DND-41 (cell line): ENCODE results near the gene LINC00237.

Source experiments
- ATAC-seq: fragments of 200-7000 bp; cut with Tn5 transposase; 3 replicates; pipeline ENCODE4 v1.9.1; 2021; ENCODE audit warnings: low read depth; ENCODE audit not compliant: insufficient read depth
- DNase-seq: peaks from one replicate; pipeline ENCODE4 v3.0.0-alpha.2; 2020
- H2AFZ ChIP-seq: 2 replicates; pipeline ENCODE4 v1.6.0; 2012; ENCODE audit warnings: low read depth, low read length
- H3K27ac ChIP-seq: 2 replicates; pipeline ENCODE4 v1.5.1; 2012; ENCODE audit warnings: low read length, inconsistent platforms
- H3K27me3 ChIP-seq: fragments of 200-600 bp; sonication (generic); 2 replicates; pipeline ENCODE4 v1.6.0; 2012; ENCODE audit warnings: low read length, mild to moderate bottlenecking, inconsistent platforms; ENCODE audit not compliant: insufficient read depth, poor library complexity
- H3K36me3 ChIP-seq: 2 replicates; pipeline ENCODE4 v1.5.1; 2012; ENCODE audit warnings: low read length, inconsistent platforms; ENCODE audit not compliant: insufficient read depth
- H3K4me1 ChIP-seq: 2 replicates; pipeline ENCODE4 v1.5.1; 2012; ENCODE audit warnings: mild to moderate bottlenecking, low read length; ENCODE audit not compliant: insufficient read depth
- H3K4me2 ChIP-seq: 2 replicates; pipeline ENCODE4 v1.6.0; 2012; ENCODE audit warnings: mild to moderate bottlenecking, moderate library complexity, low read length, inconsistent platforms; ENCODE audit not compliant: insufficient read depth
- H3K4me3 ChIP-seq, 2 experiments: fragments of 200-600 bp in 1 of 2; shearing (Covaris generic) in 1 of 2; 2 replicates each; pipeline ENCODE4 v1.5.1; 2012 to 2016; ENCODE audit warnings: inconsistent platforms in 2 of 2, low read length in 2 of 2, mild to moderate bottlenecking in 2 of 2, low read depth in 1 of 2, moderate library complexity in 1 of 2
- H3K79me2 ChIP-seq: 2 replicates; pipeline ENCODE4 v1.6.0; 2012; ENCODE audit warnings: low read length, inconsistent platforms; ENCODE audit not compliant: insufficient read depth
- H3K9ac ChIP-seq: 2 replicates; pipeline ENCODE4 v1.6.0; 2012; ENCODE audit warnings: low read depth, mild to moderate bottlenecking, inconsistent platforms, low read length, moderate library complexity
- H3K9me3 ChIP-seq: 2 replicates; pipeline ENCODE4 v1.5.1; 2012; ENCODE audit warnings: low read length, moderate library complexity, mild to moderate bottlenecking, inconsistent platforms; ENCODE audit not compliant: insufficient read depth, severe bottlenecking
- H4K20me1 ChIP-seq: 2 replicates; pipeline ENCODE4 v1.6.0; 2012; ENCODE audit warnings: low read length; ENCODE audit not compliant: insufficient read depth
- EZH2 ChIP-seq: IDR thresholded peaks from 3 replicates; pipeline ENCODE4 v1.6.1; 2012; ENCODE audit warnings: borderline replicate concordance, low read depth, mild to moderate bottlenecking, moderate library complexity, low read length, inconsistent platforms; ENCODE audit not compliant: severe bottlenecking
- TF ChIP-seq, protein P1 (sequence below): IDR thresholded peaks from 2 replicates; pipeline ENCODE4 v1.5.1; 2012; ENCODE audit warnings: borderline replicate concordance, low read length, moderate library complexity, mild to moderate bottlenecking; ENCODE audit not compliant: poor library complexity, severe bottlenecking; ENCODE audit errors: extremely low read depth

The LINC00237 gene

DNA sequence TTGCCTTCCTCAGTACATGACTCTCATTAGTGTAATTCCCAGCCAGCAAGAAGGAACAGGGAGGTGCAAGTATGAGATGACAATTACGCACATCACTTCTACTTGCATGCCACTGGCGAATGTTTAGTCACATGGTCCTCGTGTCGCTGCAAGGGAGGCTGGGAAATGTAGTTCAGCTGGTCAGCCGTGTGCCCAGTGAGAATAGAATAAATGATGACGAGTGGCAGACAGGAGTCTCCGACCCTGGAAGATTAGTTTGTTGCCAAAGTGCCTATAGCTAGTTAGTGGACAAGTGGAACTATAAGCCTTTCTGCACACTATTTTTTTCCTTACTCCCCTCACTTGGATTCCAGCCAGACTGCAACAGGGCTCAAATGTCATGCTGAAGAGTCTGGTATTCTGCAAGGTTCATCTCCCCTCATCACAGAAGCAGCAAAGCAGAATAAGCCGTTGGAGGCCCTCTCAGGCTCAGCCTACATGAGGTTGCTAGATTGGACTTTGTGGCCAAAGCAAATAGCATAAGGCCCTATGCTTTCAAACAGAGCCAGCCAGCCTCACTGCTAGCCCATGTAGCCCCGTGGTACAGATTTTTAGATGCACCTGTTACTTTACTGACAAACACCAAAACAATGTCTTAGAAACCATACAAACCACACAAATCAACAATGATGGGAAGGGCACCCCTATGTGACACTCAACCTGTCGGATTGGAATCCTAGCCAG lies 9.7 kb downstream of the LINC00237 start:
- Histone ChIP-seq H2AFZ (no peak overlapping the region), H3K4me2 (no peak overlapping the region), H3K4me3 (no peak overlapping the region), H3K27me3 (peaks cover 43% of the 10 kb centered on the region), H3K9ac (no peak overlapping the region), H3K36me3 (no peaks in the 10 kb centered on the region), H3K79me2 (no peaks in the 10 kb centered on the region), H3K9me3 (no peaks in the 10 kb centered on the region), H4K20me1 (no peaks in the 10 kb centered on the region), H3K4me1 (no peaks in the 10 kb centered on the region), H3K27ac (no peak overlapping the region)
- no peak for TF ChIP-seq EZH2
- TF ChIP-seq, protein P1, sequence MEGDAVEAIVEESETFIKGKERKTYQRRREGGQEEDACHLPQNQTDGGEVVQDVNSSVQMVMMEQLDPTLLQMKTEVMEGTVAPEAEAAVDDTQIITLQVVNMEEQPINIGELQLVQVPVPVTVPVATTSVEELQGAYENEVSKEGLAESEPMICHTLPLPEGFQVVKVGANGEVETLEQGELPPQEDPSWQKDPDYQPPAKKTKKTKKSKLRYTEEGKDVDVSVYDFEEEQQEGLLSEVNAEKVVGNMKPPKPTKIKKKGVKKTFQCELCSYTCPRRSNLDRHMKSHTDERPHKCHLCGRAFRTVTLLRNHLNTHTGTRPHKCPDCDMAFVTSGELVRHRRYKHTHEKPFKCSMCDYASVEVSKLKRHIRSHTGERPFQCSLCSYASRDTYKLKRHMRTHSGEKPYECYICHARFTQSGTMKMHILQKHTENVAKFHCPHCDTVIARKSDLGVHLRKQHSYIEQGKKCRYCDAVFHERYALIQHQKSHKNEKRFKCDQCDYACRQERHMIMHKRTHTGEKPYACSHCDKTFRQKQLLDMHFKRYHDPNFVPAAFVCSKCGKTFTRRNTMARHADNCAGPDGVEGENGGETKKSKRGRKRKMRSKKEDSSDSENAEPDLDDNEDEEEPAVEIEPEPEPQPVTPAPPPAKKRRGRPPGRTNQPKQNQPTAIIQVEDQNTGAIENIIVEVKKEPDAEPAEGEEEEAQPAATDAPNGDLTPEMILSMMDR = no peak
- DNase-seq = no peak
- ATAC-seq = no peak

DNA sequence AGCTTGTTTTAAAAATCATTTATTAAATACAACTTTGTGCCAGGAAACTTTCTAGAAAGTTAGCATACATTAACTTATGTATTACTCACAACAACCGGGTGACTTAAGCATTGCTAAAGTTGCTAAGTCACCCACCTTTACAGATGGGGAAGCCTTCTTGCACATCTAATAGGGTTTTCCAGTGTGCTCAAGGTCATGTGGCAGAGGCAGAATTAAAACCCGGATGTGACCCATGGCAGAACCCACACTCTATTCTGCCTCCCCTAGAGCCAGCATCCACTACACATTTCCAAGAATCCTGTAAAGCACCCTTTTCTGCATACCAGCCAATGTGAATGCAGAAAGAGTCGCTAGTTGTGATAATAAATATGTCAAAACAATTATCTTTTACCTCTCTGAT lies 13.4 kb downstream of the LINC00237 start:
- no peaks in the 10 kb centered on the region for H3K36me3 ChIP-seq
- ATAC-seq = no peak
- no peaks in the 10 kb centered on the region for H3K79me2 ChIP-seq
- H3K4me1 ChIP-seq = no peaks in the 10 kb centered on the region
- no peak for DNase-seq
- peaks cover 26% of the 10 kb centered on the region for H3K27me3 ChIP-seq
- H3K4me2 ChIP-seq = no peak overlapping the region
- H2AFZ ChIP-seq = no peak overlapping the region
- H3K27ac ChIP-seq = no peak overlapping the region
- no peak overlapping the region for H3K9ac ChIP-seq
- H3K9me3 ChIP-seq = no peaks in the 10 kb centered on the region
- TF ChIP-seq EZH2 = no peak
- TF ChIP-seq, protein P1 = no peak
- H3K4me3 ChIP-seq = no peak overlapping the region
- no peaks in the 10 kb centered on the region for H4K20me1 ChIP-seq

DNA sequence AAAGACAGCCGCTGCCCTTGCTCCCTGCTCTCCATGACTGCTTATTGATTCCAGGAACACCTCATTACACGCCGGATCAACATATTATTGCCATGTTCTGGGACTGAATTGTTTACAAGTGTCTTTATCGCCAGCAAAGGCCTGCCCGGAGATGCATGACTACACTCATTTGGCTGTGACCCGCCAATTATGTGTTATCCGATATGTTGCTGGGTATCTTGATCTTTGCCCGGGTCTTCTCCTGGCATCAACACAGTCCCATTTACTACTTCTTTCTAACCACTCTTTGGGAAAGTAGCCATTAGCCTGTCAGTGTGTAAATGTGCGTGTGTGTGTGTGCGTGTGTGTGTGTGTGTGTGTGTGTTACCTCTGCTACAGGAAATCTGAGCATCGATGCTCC lies 15.4 kb downstream of the LINC00237 start:
- Histone ChIP-seq H2AFZ (no peak overlapping the region), H3K36me3 (no peaks in the 10 kb centered on the region), H3K79me2 (no peaks in the 10 kb centered on the region), H3K9me3 (no peaks in the 10 kb centered on the region), H3K4me3 (no peak overlapping the region), H3K4me2 (no peak overlapping the region), H3K27me3 (peaks cover 18% of the 10 kb centered on the region), H4K20me1 (no peaks in the 10 kb centered on the region), H3K27ac (no peak overlapping the region), H3K9ac (no peak overlapping the region), H3K4me1 (no peaks in the 10 kb centered on the region)
- TF ChIP-seq, protein P1 = no peak
- no peak for TF ChIP-seq EZH2
- no peak for DNase-seq
- ATAC-seq = no peak

DNA sequence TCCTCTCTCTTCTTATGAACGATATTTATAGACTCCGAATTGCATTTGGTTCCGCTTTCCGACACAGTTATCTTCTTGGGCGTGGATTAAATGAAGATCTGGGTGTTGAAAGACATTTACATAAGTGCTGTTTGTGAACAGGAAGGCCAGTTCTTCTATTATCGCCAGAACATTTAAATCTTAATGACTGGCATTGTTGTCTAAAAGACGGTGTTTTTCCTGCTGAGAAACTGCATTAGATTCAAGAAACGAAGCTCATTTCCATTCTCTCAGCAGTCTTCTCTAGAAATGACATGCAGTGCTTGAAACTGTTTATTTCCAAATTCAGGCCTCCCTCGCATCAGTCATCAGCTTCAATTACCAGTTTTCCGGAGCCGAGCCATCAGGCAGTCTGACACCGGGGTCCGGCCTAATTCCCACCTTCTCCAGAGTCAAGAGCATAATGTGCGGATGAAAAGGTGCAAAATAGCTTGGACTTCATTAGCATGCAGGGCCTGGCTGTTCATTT lies 16.0 kb downstream of the LINC00237 start:
- no peaks in the 10 kb centered on the region for H3K9me3 ChIP-seq
- no peak overlapping the region for H3K4me3 ChIP-seq
- TF ChIP-seq, protein P1 = no peak
- TF ChIP-seq EZH2 = no peak
- no peak overlapping the region for H2AFZ ChIP-seq
- DNase-seq = no peak
- no peaks in the 10 kb centered on the region for H3K79me2 ChIP-seq
- peaks cover 18% of the 10 kb centered on the region for H3K27me3 ChIP-seq
- no peaks in the 10 kb centered on the region for H3K4me1 ChIP-seq
- no peaks in the 10 kb centered on the region for H4K20me1 ChIP-seq
- ATAC-seq = no peak
- H3K36me3 ChIP-seq = no peaks in the 10 kb centered on the region
- H3K27ac ChIP-seq = no peak overlapping the region
- no peak overlapping the region for H3K9ac ChIP-seq
- H3K4me2 ChIP-seq = no peak overlapping the region
